BLaER1 (cell line): Measurements from ENCODE around the gene SPPL2B.

Experiments used
- H3K27ac ChIP-seq: shearing (Covaris generic); formaldehyde crosslinking; 2 replicates; pipeline ENCODE4 v1.8.1; 2022
- H3K27me3 ChIP-seq: shearing (Covaris generic); formaldehyde crosslinking; 2 replicates; pipeline ENCODE4 v1.8.1; 2022
- H3K36me3 ChIP-seq: shearing (Covaris generic); formaldehyde crosslinking; 2 replicates; pipeline ENCODE4 v1.8.1; 2022
- H3K4me1 ChIP-seq: shearing (Covaris generic); formaldehyde crosslinking; 2 replicates; pipeline ENCODE4 v1.8.1; 2022
- H3K4me2 ChIP-seq: shearing (Covaris generic); formaldehyde crosslinking; 2 replicates; pipeline ENCODE4 v1.8.1; 2022
- H3K4me3 ChIP-seq: shearing (Covaris generic); formaldehyde crosslinking; 2 replicates; pipeline ENCODE4 v1.8.1; 2022
- H3K9ac ChIP-seq: shearing (Covaris generic); formaldehyde crosslinking; 2 replicates; pipeline ENCODE4 v1.8.1; 2022
- H3K9me3 ChIP-seq: shearing (Covaris generic); formaldehyde crosslinking; 2 replicates; pipeline ENCODE4 v1.8.1; 2022
- H4K20me1 ChIP-seq: shearing (Covaris generic); formaldehyde crosslinking; 2 replicates; pipeline ENCODE4 v1.8.1; 2022
- Cebpa-rat ChIP-seq: shearing (Covaris generic); IDR thresholded peaks from 2 replicates; pipeline ENCODE4 v1.8.1; 2022

The SPPL2B gene

DNA sequence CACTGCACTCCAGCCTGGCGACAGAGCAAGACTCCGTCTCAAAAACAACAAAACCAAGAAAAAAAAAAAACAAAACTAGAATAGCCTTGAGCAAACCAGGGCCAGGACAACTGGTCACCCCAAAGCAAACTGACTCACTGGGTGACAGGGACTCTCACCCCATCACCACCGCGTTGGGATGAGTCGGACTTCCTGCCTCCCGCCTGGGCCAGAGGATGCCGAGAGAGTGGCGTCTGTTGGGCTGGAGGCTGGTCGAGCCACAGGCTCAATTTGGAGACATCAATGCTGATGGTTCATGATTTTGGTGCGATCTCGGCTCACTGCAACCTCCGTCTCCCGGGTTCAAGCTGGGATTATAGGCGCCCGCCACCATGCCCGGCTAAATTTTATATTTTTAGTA is 43.2 kb downstream of the SPPL2B start:
- H3K4me3 ChIP-seq: no peak overlapping the region
- H3K27me3 ChIP-seq: no peaks in the 10 kb centered on the region
- peaks cover 8% of the 10 kb centered on the region for H3K4me1 ChIP-seq
- peaks cover 40% of the 10 kb centered on the region for H3K9me3 ChIP-seq
- H3K27ac ChIP-seq: no peak overlapping the region
- H3K36me3 ChIP-seq: no peaks in the 10 kb centered on the region
- H3K4me2 ChIP-seq: no peak overlapping the region
- no peaks in the 10 kb centered on the region for H4K20me1 ChIP-seq
- no peak for TF ChIP-seq Cebpa-rat
- no peak overlapping the region for H3K9ac ChIP-seq

DNA sequence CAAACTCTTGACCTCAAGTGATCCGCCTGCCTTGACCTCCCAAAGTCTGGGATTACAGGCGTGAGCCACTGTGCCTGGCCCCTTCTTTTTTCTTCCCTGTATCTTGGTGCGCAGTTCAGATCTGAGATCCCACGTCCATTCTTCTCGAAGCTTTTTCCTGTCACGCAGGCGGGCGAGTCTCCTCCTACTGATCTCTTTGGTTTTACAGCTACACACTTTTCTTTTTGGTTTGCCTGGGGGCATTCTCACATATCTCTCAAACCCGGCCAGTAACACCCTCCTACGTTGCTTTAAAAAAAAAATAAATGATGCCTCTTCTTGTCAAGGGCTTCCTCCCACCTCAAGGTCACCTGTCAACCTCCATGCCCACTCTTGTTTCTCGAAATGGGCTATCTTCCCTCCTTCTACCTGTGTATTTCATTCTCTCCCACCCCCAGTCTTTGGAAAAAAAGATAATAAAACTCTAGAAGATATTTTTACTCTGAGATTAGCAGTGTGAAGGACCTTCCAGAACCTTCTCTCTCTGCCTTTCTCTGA is 43.7 kb downstream of the SPPL2B start:
- no peak overlapping the region for H3K27ac ChIP-seq
- no peaks in the 10 kb centered on the region for H4K20me1 ChIP-seq
- peaks cover 8% of the 10 kb centered on the region for H3K4me1 ChIP-seq
- no peak overlapping the region for H3K4me2 ChIP-seq
- H3K36me3 ChIP-seq: no peaks in the 10 kb centered on the region
- peaks cover 36% of the 10 kb centered on the region for H3K9me3 ChIP-seq
- no peaks in the 10 kb centered on the region for H3K27me3 ChIP-seq
- no peak for TF ChIP-seq Cebpa-rat
- H3K4me3 ChIP-seq: no peak overlapping the region
- H3K9ac ChIP-seq: no peak overlapping the region

DNA sequence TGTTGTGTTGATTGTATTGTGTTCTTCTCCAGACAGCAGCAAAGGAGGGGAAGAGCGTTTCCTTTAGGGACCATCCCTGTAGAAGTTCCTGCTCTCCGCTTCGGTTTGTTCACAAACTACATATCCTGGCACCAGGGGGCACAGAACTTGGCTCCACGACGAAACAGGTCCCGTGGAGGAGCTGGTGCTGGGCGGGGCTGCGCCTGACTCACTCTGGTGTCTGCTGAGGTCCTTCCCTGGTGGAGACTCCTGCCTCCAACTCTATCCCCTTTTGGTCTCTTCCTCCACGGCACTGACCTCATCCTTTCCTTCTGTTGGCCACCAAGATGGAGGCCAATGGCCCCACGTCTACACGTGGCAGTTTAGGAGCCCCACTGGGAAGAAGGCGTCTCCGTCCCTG is 46.3 kb downstream of the SPPL2B start:
- H3K27ac ChIP-seq: no peak overlapping the region
- peaks cover 8% of the 10 kb centered on the region for H3K4me1 ChIP-seq
- H3K4me3 ChIP-seq: no peak overlapping the region
- TF ChIP-seq Cebpa-rat: no peak
- H3K27me3 ChIP-seq: no peaks in the 10 kb centered on the region
- H3K9ac ChIP-seq: no peak overlapping the region
- no peaks in the 10 kb centered on the region for H3K36me3 ChIP-seq
- H3K9me3 ChIP-seq: peaks cover 47% of the 10 kb centered on the region
- no peak overlapping the region for H3K4me2 ChIP-seq
- no peaks in the 10 kb centered on the region for H4K20me1 ChIP-seq

DNA sequence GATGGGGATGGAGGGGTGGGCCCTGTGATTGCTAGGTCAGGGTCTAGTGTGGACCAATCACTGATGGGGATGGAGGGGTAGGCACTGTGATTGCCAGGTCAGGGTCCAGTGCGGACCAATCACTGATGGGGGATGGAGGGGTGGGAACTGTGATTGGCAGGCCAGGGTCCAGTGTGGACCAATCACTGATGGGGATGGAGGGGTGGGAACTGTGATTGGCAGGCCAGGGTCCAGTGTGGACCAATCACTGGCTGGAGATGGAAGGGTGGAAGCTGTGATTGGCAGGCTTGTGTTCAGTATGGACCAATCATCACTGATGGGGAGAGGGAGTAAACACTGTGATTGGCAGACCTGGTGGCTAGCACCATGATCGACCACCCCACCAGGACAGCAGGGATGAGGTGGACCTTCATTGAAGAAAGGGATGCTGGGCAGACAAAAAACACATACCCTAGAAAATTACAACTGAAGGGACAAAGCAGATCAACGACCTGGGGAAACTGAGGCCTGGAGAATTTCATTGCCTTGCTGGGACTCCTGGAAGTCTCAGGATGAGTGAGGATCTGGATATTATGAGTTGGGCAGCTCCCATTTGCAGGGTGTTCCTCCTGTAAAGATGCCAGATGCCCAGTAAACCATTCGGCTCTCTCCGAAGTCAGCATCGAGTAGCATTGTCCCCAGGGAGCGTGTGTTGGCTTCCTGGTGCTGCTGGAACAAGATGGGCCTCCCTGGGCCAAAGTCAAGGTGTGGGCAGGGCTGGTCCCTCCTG is 47.1 kb downstream of the SPPL2B start:
- Histone ChIP-seq H3K9me3 (peaks cover 47% of the 10 kb centered on the region), H4K20me1 (no peaks in the 10 kb centered on the region), H3K27ac (no peak overlapping the region), H3K4me3 (no peak overlapping the region), H3K36me3 (no peaks in the 10 kb centered on the region), H3K27me3 (no peaks in the 10 kb centered on the region), H3K9ac (no peak overlapping the region), H3K4me2 (peak overlapping the region; percentile 30; the same call in 1 of the 2 replicates), H3K4me1 (peaks cover 8% of the 10 kb centered on the region)
- TF ChIP-seq Cebpa-rat: no peak

DNA sequence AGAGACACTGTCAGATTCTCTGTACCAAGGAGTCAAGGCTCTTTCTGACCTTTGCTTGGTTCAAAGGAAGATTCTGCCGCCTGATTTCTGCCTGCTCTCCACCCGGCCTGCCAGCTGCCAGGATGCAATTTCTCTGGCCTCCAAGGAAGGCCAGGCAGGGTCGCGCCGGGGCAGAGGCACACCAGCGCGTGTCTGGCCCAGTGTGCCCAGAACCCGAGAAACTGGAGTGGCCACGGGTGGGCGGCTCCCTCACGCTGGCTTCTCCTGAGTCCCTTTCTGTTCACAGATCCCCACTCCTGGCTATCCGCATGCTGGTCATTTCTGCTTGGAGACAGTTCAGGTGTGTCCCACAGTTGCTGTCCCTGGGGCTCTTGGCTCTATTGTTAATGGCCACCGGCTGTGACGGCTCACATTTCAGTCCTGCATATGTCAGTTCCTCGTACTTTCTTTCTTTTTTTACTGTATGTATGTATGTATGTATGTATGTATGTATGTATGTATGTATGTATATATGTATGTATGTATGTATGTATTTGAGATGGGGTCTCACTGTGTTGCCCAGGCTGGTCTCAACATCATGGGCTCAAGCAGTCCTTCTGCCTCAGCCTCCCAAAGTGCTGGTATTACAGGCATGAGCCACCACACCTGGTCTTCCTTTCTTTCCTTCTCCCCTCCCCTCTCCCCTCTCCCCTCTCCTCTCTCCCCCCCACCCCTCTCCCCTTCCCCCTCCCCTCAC is 48.5 kb downstream of the SPPL2B start:
- Histone ChIP-seq H3K9me3 (peaks cover 41% of the 10 kb centered on the region), H3K4me1 (peaks cover 8% of the 10 kb centered on the region)
- TF ChIP-seq Cebpa-rat: no peak

DNA sequence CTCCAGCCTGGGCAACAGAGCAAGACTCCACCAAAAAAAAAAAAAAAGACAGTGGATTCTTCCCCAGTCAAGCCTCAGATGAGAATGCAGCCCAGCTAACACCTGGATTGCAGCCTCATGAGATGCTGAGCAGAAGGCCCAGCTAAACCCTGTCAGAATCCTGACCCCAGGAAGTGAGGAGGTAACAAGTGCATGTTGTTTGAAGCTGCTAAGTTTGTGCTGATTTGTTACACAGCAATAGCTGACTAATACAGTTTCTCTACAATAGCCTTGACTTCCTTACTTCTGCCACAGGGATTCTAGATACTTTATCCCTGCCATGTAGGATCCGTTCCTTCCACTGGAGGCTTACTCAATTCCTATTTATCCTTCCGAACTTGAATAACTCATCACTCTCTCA is 52.1 kb downstream of the SPPL2B start:
- no peak for TF ChIP-seq Cebpa-rat
- no peak overlapping the region for H3K9ac ChIP-seq
- no peak overlapping the region for H3K4me3 ChIP-seq

More for the DNA sequence above, 48.5 kb downstream of the SPPL2B start:
- Histone ChIP-seq H3K27ac (no peak overlapping the region), H4K20me1 (no peaks in the 10 kb centered on the region), H3K4me3 (no peak overlapping the region), H3K27me3 (no peaks in the 10 kb centered on the region), H3K9ac (no peak overlapping the region), H3K36me3 (no peaks in the 10 kb centered on the region), H3K4me2 (no peak overlapping the region)

DNA sequence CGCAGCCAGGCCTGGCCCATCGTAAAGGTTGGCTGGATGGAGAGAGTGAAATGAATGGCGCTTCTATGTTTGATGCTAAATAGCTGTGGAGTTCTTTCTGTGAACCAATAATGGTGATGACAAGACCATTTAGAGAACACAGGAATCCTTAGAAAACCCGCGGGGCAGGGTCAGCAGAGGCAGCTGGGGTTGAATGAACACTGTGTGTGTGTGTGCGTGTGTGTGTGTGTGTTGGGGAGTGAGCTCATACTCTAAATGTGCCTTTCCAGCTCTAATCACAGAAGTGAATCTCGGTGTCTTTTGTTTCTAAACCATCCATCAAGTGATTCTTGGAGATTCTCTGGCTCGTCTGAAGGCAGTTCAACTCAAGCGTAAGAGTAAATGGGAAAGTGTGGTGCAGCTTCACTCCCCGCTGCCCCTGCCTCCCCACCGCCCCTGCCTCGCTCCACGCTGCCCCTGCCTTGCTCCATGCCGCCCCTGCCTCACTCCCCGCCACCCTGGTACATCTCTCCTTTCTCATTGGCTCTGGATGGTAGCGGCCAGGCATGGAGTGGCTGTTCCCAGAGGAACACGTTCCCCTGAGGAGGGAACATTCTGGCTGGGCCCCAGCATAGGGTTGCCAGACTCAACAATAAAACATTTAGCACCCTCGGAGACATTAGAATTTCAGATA is 52.8 kb downstream of the SPPL2B start:
- H3K27ac ChIP-seq: no peak overlapping the region
- H3K9me3 ChIP-seq: peaks cover 36% of the 10 kb centered on the region
- no peak overlapping the region for H3K9ac ChIP-seq
- H4K20me1 ChIP-seq: no peaks in the 10 kb centered on the region
- no peaks in the 10 kb centered on the region for H3K36me3 ChIP-seq
- no peaks in the 10 kb centered on the region for H3K27me3 ChIP-seq
- TF ChIP-seq Cebpa-rat: no peak
- no peak overlapping the region for H3K4me2 ChIP-seq
- H3K4me1 ChIP-seq: peaks cover 16% of the 10 kb centered on the region
- no peak overlapping the region for H3K4me3 ChIP-seq

More for the DNA sequence above, 52.1 kb downstream of the SPPL2B start:
- no peak overlapping the region for H3K4me2 ChIP-seq
- no peak overlapping the region for H3K27ac ChIP-seq
- H3K9me3 ChIP-seq: peaks cover 36% of the 10 kb centered on the region
- H3K36me3 ChIP-seq: no peaks in the 10 kb centered on the region
- no peaks in the 10 kb centered on the region for H3K27me3 ChIP-seq
- peaks cover 23% of the 10 kb centered on the region for H3K4me1 ChIP-seq
- no peaks in the 10 kb centered on the region for H4K20me1 ChIP-seq

DNA sequence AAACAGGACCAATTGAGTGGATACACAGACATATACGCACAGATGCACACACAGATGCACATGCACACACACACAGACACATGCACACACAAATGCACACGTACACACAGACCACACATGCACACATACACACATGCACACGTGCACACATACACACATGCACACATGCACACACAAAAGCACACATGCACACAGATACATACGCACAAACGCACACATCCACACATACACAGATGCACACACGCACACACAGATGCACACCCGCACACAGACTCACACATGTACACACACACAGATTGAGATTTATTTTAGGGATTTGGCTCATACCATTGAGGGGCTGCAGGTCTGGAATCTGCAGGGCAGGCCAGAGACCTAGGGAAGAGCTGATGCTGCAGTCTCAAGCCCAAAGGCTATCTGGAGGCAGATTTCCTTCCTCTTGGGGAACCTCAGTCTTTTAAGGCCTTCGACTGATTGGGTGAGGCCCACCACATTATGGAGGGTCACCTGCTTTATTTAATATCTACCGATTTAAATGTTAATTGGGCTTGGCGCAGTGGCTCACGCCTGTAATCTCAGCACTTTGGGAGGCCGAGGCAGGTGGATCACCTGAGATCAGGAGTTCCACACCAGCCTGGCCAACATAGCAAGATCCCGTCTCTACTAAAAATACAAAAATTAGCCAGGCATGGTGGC is 54.2 kb downstream of the SPPL2B start:
- H3K27me3 ChIP-seq: no peaks in the 10 kb centered on the region
- no peak overlapping the region for H3K9ac ChIP-seq
- H3K9me3 ChIP-seq: peaks cover 36% of the 10 kb centered on the region
- peaks cover 19% of the 10 kb centered on the region for H3K4me1 ChIP-seq
- no peak overlapping the region for H3K4me2 ChIP-seq
- H4K20me1 ChIP-seq: no peaks in the 10 kb centered on the region
- no peak overlapping the region for H3K27ac ChIP-seq
- H3K36me3 ChIP-seq: no peaks in the 10 kb centered on the region
- no peak overlapping the region for H3K4me3 ChIP-seq
- TF ChIP-seq Cebpa-rat: no peak

DNA sequence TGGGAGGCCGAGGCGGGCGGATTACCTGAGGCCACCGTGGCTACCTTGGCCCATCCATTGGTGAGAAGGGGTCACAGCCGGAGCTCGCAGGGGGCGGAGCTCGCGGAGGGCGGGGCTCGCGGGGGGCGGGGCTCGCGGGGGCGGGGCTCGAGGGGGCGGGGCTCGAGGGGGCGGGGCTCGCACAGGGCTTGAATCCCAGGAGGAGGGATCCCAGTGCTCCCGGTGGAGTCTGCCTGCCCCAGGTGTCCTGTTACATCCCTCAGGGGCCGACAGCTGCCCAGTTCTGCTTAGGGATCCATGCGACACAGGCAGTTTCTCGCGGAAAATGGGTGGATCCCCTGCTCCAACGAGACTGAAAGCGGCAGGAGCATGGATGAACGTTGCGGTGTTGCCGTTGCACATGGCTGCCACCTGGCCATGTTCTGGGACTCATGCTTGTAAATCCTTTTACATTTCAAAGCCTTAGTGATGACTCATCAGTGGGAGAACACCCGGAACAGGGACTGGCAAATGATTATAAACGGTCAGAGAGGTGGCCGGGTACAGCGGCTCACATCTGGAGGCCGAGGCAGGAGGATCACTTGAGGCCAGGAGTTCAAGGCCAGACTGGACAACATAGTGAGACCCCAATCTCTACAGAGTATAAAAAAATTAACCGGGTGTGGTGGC is 56.7 kb downstream of the SPPL2B start:
- Histone ChIP-seq H3K9me3 (peaks cover 11% of the 10 kb centered on the region), H3K4me3 (no peak overlapping the region), H4K20me1 (no peaks in the 10 kb centered on the region), H3K27ac (no peak overlapping the region), H3K9ac (no peak overlapping the region), H3K4me1 (peaks cover 24% of the 10 kb centered on the region), H3K36me3 (no peaks in the 10 kb centered on the region), H3K27me3 (no peaks in the 10 kb centered on the region), H3K4me2 (no peak overlapping the region)
- TF ChIP-seq Cebpa-rat: no peak
